Keratinocyte (primary cell): Measurements from ENCODE around the gene DSG2.

Experiments used
- EZH2 ChIP-seq: IDR thresholded peaks from one replicate; pipeline ENCODE4 v1.6.1; 2012; ENCODE audit warnings: inconsistent platforms, mild to moderate bottlenecking, low read length, moderate library complexity
- TF ChIP-seq, protein P1 (sequence below), 3 experiments: IDR thresholded peaks in 1 of 3; conservative IDR thresholded peaks in 1 of 3; optimal IDR thresholded peaks in 1 of 3; 2 replicates in 2 of 3; 3 replicates in 1 of 3; pipeline versions ENCODE3 to v1.5.1; 2011; ENCODE audit warnings: low read length in 3 of 3, mild to moderate bottlenecking in 3 of 3, moderate library complexity in 2 of 3, control low read depth in 1 of 3, inconsistent platforms in 1 of 3; ENCODE audit not compliant: insufficient read depth in 2 of 3; ENCODE audit errors: extremely low read depth in 1 of 3

DNA sequence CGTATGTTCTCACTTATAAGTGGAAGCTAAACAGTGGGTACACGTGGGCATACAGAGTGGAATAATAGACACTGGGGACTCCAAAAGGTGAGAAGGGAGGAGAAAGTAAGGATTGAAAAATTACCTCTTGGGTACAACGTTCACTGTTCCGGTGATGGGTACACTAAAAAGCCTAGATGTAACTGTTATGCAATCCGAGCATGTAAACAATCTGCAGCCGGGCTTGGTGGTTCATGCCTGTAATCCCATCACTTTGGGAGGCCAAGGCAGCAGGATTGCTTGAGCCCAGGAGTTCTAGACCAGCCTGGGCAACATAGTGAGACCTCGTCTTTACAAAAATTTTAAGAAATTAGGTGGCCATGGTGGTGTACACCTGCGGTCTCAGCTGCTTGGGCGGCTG lies 60.6 kb downstream of the DSG2 start:
- TF ChIP-seq, protein P1, sequence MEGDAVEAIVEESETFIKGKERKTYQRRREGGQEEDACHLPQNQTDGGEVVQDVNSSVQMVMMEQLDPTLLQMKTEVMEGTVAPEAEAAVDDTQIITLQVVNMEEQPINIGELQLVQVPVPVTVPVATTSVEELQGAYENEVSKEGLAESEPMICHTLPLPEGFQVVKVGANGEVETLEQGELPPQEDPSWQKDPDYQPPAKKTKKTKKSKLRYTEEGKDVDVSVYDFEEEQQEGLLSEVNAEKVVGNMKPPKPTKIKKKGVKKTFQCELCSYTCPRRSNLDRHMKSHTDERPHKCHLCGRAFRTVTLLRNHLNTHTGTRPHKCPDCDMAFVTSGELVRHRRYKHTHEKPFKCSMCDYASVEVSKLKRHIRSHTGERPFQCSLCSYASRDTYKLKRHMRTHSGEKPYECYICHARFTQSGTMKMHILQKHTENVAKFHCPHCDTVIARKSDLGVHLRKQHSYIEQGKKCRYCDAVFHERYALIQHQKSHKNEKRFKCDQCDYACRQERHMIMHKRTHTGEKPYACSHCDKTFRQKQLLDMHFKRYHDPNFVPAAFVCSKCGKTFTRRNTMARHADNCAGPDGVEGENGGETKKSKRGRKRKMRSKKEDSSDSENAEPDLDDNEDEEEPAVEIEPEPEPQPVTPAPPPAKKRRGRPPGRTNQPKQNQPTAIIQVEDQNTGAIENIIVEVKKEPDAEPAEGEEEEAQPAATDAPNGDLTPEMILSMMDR (optimal IDR thresholded peaks at IDR 0.05 in 1 of 3, IDR thresholded peaks at IDR 0.05 in 1 of 3, conservative IDR thresholded peaks at IDR 0.05 in 1 of 3; ENCODE audit: extremely low read depth in 1 of 3, insufficient read depth in 2 of 3, low read length in 3 of 3): no peak
- TF ChIP-seq EZH2: no peak
